ENCODE measurements around the gene PITPNM1. TPM values are rescaled to one million over a fixed set of nuclear protein-coding genes. Genes with fewer than 3 reads are reported as not detected.
"Not testable (repeated sequence)": the region's sequence is repeated elsewhere in the genome, so short reads cannot be mapped to it uniquely, and the experiment has no call there.

Gene PITPNM1
- total RNA-seq, 4 donors from 2014 or later: 4.0 to 12.2 (median 7.7) TPM

DNA sequence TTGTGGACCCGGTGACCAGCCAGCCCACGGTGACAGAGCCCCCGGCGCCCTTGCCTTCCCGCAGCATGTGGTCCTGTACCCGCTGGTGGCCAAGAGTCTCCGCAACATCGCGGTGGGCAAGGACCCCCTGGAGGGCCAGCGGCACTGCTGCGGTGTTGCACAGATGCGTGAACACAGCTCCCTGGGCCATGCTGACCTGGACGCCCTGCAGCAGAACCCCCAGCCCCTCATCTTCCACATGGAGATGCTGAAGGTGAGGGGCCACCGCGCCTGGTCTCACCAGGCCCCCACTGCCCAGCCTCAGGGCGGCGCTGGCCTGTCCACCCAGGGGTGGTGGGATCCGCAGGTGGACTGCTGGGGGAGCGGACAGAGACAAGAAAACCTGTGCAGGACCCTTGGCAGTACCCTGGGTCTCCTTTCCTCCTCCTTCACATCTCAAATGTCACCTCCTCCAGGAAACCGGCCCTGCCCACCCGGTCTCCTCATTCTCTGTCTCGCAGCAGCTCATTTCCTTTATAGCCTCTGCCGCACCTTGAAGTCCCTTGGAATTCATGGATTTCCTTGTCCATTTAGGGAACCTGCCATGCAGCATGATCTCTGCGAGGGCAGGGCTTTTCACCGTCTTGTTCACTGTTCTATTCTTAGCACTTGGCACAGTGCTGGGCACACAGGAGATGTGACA lies 15.8 kb downstream of the PITPNM1 start:
- no peak overlapping the region for H3K4me3 ChIP-seq
- peaks cover 0 to 21% of the 10 kb centered on the region in 2 donors for H3K36me3 ChIP-seq
- H3K27me3 ChIP-seq: no peaks in the 10 kb centered on the region
- H3K9me3 ChIP-seq: no peaks in the 10 kb centered on the region
- TF ChIP-seq CTCF (IDR thresholded peaks at IDR 0.05 in 4 of 5, conservative IDR thresholded peaks at IDR 0.05 in 1 of 5) (no peak), POLR2A (IDR thresholded peaks at IDR 0.05) (no peak)
- H3K27ac ChIP-seq: no peak overlapping the region
- DNase-seq (no peak), ATAC-seq (no peak)
- H3K4me1 ChIP-seq: no peaks in the 10 kb centered on the region
- in situ Hi-C loops (cut with MboI; ENCODE audit: low sequenced_read_pairs in 4 of 4) (no loop called here), intact Hi-C loops (cut with DNase I; ENCODE audit: low total_unique reads) (no loop called here)

- H3K36me3 ChIP-seq: peaks cover 0 to 21% of the 10 kb centered on the region in 2 donors
Observed at GRCh38 chr11:67486481-67487195, 18.5 kb downstream of the PITPNM1 start.

DNA sequence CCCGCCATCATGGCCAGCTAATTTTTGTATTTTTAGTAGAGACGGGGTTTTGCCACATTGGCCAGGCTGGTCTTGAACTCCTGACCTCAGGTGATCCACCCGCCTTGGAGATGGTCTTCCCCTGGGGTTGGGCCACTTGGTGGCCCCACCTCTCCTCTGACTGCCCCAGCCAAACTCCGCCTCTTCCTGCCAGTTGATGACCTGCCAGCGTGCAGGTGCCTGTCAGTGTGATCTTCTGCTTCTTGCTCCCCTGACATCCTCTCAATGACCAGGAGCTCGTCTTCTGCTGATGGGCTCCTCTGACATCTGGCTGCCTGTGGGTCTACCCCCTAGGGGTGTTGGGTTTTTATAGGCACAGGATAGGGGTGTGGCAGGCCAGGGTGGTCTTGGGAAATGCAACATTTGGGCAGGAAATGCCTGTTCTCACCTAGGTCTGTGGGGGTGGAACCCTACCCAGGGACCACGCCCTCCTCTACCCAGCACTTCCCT lies 19.2 kb downstream of the PITPNM1 start:
- H3K27ac ChIP-seq; intact Hi-C loops (cut with DNase I; ENCODE audit: low total_unique reads); DNase-seq; H3K4me3 ChIP-seq; H3K27me3 ChIP-seq; H3K9me3 ChIP-seq; in situ Hi-C loops (cut with MboI; ENCODE audit: low sequenced_read_pairs in 4 of 4); ATAC-seq: not testable (repeated sequence)
- Histone ChIP-seq H3K4me1 (peaks cover 9 to 14% of the 10 kb centered on the region in 2 donors), H3K36me3 (peaks cover 0 to 21% of the 10 kb centered on the region in 2 donors)

More at GRCh38 chr11:67486481-67487195, 18.5 kb downstream of the PITPNM1 start:
- no peak overlapping the region for H3K4me3 ChIP-seq
- intact Hi-C loops (cut with DNase I; ENCODE audit: low total_unique reads) (no loop called here), in situ Hi-C loops (cut with MboI; ENCODE audit: low sequenced_read_pairs in 4 of 4) (no loop called here)
- no peak for TF ChIP-seq CTCF (IDR thresholded peaks at IDR 0.05 in 4 of 5, conservative IDR thresholded peaks at IDR 0.05 in 1 of 5)
- no peak for TF ChIP-seq POLR2A (IDR thresholded peaks at IDR 0.05)
- DNase-seq: no peak
- no peaks in the 10 kb centered on the region for H3K27me3 ChIP-seq
- H3K27ac ChIP-seq: no peak overlapping the region
- peaks cover 9 to 14% of the 10 kb centered on the region in 2 donors for H3K4me1 ChIP-seq
- H3K9me3 ChIP-seq: no peaks in the 10 kb centered on the region
- no peak for ATAC-seq

- DNase-seq: no peak
Observed at GRCh38 chr11:67484847-67485311, 20.3 kb downstream of the PITPNM1 start.

More at GRCh38 chr11:67484847-67485311, 20.3 kb downstream of the PITPNM1 start:
- TF ChIP-seq POLR2A (IDR thresholded peaks at IDR 0.05) (no peak), CTCF (IDR thresholded peaks at IDR 0.05 in 4 of 5, conservative IDR thresholded peaks at IDR 0.05 in 1 of 5) (no peak)
- Histone ChIP-seq H3K4me1 (peaks cover 9 to 14% of the 10 kb centered on the region in 2 donors), H3K36me3 (peaks cover 0 to 21% of the 10 kb centered on the region in 2 donors), H3K4me3 (no peak overlapping the region), H3K27me3 (no peaks in the 10 kb centered on the region), H3K9me3 (no peaks in the 10 kb centered on the region), H3K27ac (no peak overlapping the region)
- in situ Hi-C loops (cut with MboI; ENCODE audit: low sequenced_read_pairs in 4 of 4): no loop called here
- intact Hi-C loops (cut with DNase I; ENCODE audit: low total_unique reads): no loop called here
- ATAC-seq: no peak
